HepG2 (cell line): ENCODE measurements around the gene CHDH. TPM values are rescaled to one million over a fixed set of nuclear protein-coding genes. Genes with fewer than 3 reads are reported as not detected.

Experiments used
- ATAC-seq: fragments of 200-7000 bp; cut with Tn5 transposase; 3 replicates; pipeline ENCODE4 v1.9.1; 2020; ENCODE audit warnings: mild to moderate bottlenecking, moderate library complexity
- BruUV-seq: library from RNA; stranded (reverse); fragments of 400-500 nt; replicated peaks from 2 replicates; lab custom pipeline; 2021; lab: Mats Ljungman, UMichigan
- CTCF ChIA-PET: fragments of 300-600 bp; formaldehyde crosslinking; extraction: SDS; loops from one replicate; lab custom pipeline; 2021; ENCODE audit warnings: low total read pairs, inconsistent platforms, low intra/inter-chr PET ratio; lab: Yijun Ruan, JAX
- POLR2A ChIA-PET: fragments of 350-600 bp; sonication (Branson Sonifier 250); formaldehyde crosslinking; loops from one replicate; lab custom pipeline; 2020; ENCODE audit warnings: antibody characterized with exemption, inconsistent platforms; lab: Yijun Ruan, JAX
- DNase-seq: peaks from one replicate; pipeline ENCODE4 v3.0.0-alpha.2; 2015; ENCODE audit warnings: low spot score
- FAIRE-seq: peaks from 3 replicates; lab custom pipeline; 2011; peaks lifted over from hg19 to GRCh38; lab: Jason Lieb, UNC
- H2AFZ ChIP-seq: one replicate; pipeline ENCODE4 v1.6.1; 2011; ENCODE audit warnings: low read length, inconsistent platforms
- H3K27ac ChIP-seq: fragments of 300-600 bp; 3 replicates; pipeline ENCODE4 v1.8.0; 2011; ENCODE audit warnings: mixed run types, mild to moderate bottlenecking, mixed read lengths, low read length, inconsistent platforms; ENCODE audit not compliant: insufficient read depth; ENCODE audit errors: extremely low read length
- H3K27me3 ChIP-seq, 2 experiments: fragments of 200-600 bp in 1 of 2; 2 replicates in 1 of 2; 3 replicates in 1 of 2; pipeline versions ENCODE4 v1.6.0 to v1.8.0; 2011; ENCODE audit warnings: low read length in 2 of 2, mild to moderate bottlenecking in 2 of 2, moderate library complexity in 2 of 2, inconsistent platforms in 1 of 2; ENCODE audit not compliant: insufficient read depth in 2 of 2, control insufficient read depth in 1 of 2
- H3K36me3 ChIP-seq, 2 experiments: fragments of 200-600 bp in 1 of 2; replicated peaks in 1 of 2; 2 replicates in 1 of 2; 3 replicates in 1 of 2; pipeline versions ENCODE4 v1.5.1 to v1.8.0; 2011; ENCODE audit warnings: low read length in 2 of 2, inconsistent platforms in 1 of 2; ENCODE audit not compliant: insufficient read depth in 2 of 2, control insufficient read depth in 1 of 2
- H3K4me1 ChIP-seq: 2 replicates; pipeline ENCODE4 v1.5.1; 2012; ENCODE audit warnings: low read length, inconsistent platforms; ENCODE audit not compliant: insufficient read depth
- H3K4me2 ChIP-seq: 2 replicates; pipeline ENCODE4 v1.6.0; 2011; ENCODE audit warnings: low read depth, low read length, inconsistent platforms
- H3K4me3 ChIP-seq, 3 experiments: fragments of 200-600 bp in 1 of 3; sonication (generic), shearing (Covaris generic) in 1 of 3; replicated peaks in 1 of 3; 2 replicates each; pipeline ENCODE4 v1.5.1; 2011 to 2016; ENCODE audit warnings: low read length in 3 of 3, inconsistent platforms in 2 of 3, low read depth in 2 of 3, mild to moderate bottlenecking in 2 of 3, control low read depth in 1 of 3, mixed read lengths in 1 of 3; ENCODE audit not compliant: insufficient read depth in 1 of 3
- H3K79me2 ChIP-seq: one replicate; pipeline ENCODE4 v1.6.1; 2011; ENCODE audit warnings: low read length, inconsistent platforms; ENCODE audit not compliant: insufficient read depth
- H3K9ac ChIP-seq: 2 replicates; pipeline ENCODE4 v1.6.0; 2011; ENCODE audit warnings: mild to moderate bottlenecking, low read depth, low read length, inconsistent platforms; ENCODE audit not compliant: insufficient read depth
- H3K9me3 ChIP-seq: 2 replicates; pipeline ENCODE4 v1.5.1; 2012; ENCODE audit warnings: mild to moderate bottlenecking, low read length
- H4K20me1 ChIP-seq: 2 replicates; pipeline ENCODE4 v1.6.0; 2011; ENCODE audit warnings: inconsistent platforms, mild to moderate bottlenecking, low read length, moderate library complexity; ENCODE audit not compliant: insufficient read depth
- AGO2 ChIP-seq: fragments of 200-400 bp; formaldehyde crosslinking; optimal IDR thresholded peaks from 2 replicates; pipeline ENCODE3; 2017; ENCODE audit warnings: mild to moderate bottlenecking, low read depth, low read length, moderate library complexity
- HMGA1 ChIP-seq: sonication (generic); formaldehyde crosslinking; conservative IDR thresholded peaks from 2 replicates; pipeline ENCODE4 v1.4.0; 2020; ENCODE audit warnings: missing genetic modification reagents
- RBFOX2 ChIP-seq: fragments of 200-400 bp; formaldehyde crosslinking; IDR thresholded peaks from 2 replicates; pipeline ENCODE4 v1.6.1; 2017; ENCODE audit warnings: low read depth, mild to moderate bottlenecking, low read length
- ZMYM3 ChIP-seq: sonication (generic); formaldehyde crosslinking; IDR thresholded peaks from 2 replicates; pipeline ENCODE4 v1.5.1; 2020; ENCODE audit warnings: mild to moderate bottlenecking, missing genetic modification reagents
- ZMYM4 ChIP-seq: sonication (generic); formaldehyde crosslinking; IDR thresholded peaks from 2 replicates; pipeline ENCODE4 v1.8.1; 2023; ENCODE audit warnings: mild to moderate bottlenecking, missing genetic modification reagents
- ZNF629 ChIP-seq: sonication (generic); formaldehyde crosslinking; conservative IDR thresholded peaks from 2 replicates; pipeline ENCODE4 v1.5.0; 2020; ENCODE audit warnings: missing genetic modification reagents
- WGBS: methylation state at CpG from one replicate; pipeline ENCODE4 v1.1.6; 2017; ENCODE audit warnings: low lambda C conversion rate; 5-methylcytosine and 5-hydroxymethylcytosine counted together
- in situ Hi-C: cut with HindIII; loops from 2 replicates; pipeline ENCODE4 v1.10.0; 2017; ENCODE audit warnings: low pct_unique_long_range_greater_than_20kb; ENCODE audit not compliant: extremely low pct_ligation_motif_present
- intact Hi-C: fragments of 100-400 bp; cut with micrococcal nuclease; formaldehyde crosslinking; loops from one replicate; pipeline ENCODE4 v1.10.0; 2022; ENCODE audit not compliant: unreplicated experiment
- polyA plus RNA-seq, 8 experiments: library from polyadenylated mRNA; depleted of rRNA in 3 of 8; stranded (reverse) in 7 of 8; unstranded in 1 of 8; fragments of >200 nt; fragmentation: Illumina TruSeq in 4 of 8; extraction: Trizol in 4 of 8; gene quantifications; 2 replicates each; pipeline versions ENCODE4 v1.2.1 to v1.2.3, GENCODE V29; 2011 to 2016; ENCODE audit warnings: low read depth in 4 of 8, missing spikeins in 1 of 8, mixed read lengths in 1 of 8; ENCODE audit not compliant: insufficient read depth in 1 of 8
- total RNA-seq, 5 experiments: library from RNA; depleted of rRNA; stranded (reverse); fragments of >200 nt; fragmentation: Illumina TruSeq; extraction: Trizol; gene quantifications; 2 replicates each; pipeline ENCODE4 v1.2.3, GENCODE V29; 2016; ENCODE audit warnings: low read depth in 1 of 5
- TF ChIP-seq, protein P1 (sequence below): sonication (generic); formaldehyde crosslinking; IDR thresholded peaks from 2 replicates; pipeline ENCODE4 v1.4.0; 2020; ENCODE audit warnings: missing genetic modification reagents
- TF ChIP-seq, protein P2 (sequence below): sonication (generic); formaldehyde crosslinking; IDR thresholded peaks from 2 replicates; pipeline ENCODE4 v1.4.0; 2020; ENCODE audit warnings: mild to moderate bottlenecking, missing genetic modification reagents, borderline replicate concordance

The CHDH gene
- total and polyA plus RNA-seq, 2 of the 13 experiments (the other 11 are each of a cell fraction or from before 2014, with no cell fraction given) = 28.1 to 48.9 TPM

- H3K4me2 ChIP-seq = no peak overlapping the region
- H3K4me3 ChIP-seq = no peak overlapping the region
- H3K9me3 ChIP-seq = no peaks in the 10 kb centered on the region
- H3K4me1 ChIP-seq = peaks cover 64% of the 10 kb centered on the region
- H3K27ac ChIP-seq = no peak overlapping the region
- DNase-seq (no peak), FAIRE-seq (no peak), ATAC-seq (no peak)
- peaks cover 20% of the 10 kb centered on the region for H3K79me2 ChIP-seq
- 90% methylated on average over 13 of the region's 21 CpGs for WGBS
- TF ChIP-seq RBFOX2 (peak; percentile 32; the same call in 1 of the 2 replicates), AGO2 (peak; percentile 78), HMGA1 (CRISPR knock-in tag) (no peak)
- H3K36me3 ChIP-seq = peaks cover 57 to 97% of the 10 kb centered on the region in 2 experiments
- intact Hi-C loops = no loop called here
- ChIA-PET CTCF (no interaction called here), POLR2A (interaction anchor here (12.1 kb wide), 1 partner anchor 22 kb away, joined by 156 read pairs; the partner anchor contains the start of gene CHDH)
- H3K27me3 ChIP-seq = no peaks in the 10 kb centered on the region
- H4K20me1 ChIP-seq = peaks cover 40% of the 10 kb centered on the region
- H2AFZ ChIP-seq = no peak overlapping the region
- in situ Hi-C loops = no loop called here
- no TSS peak for BruUV-seq
- H3K9ac ChIP-seq = no peak overlapping the region
These were observed 25.3 kb downstream of the CHDH start for GRCh38 chr3:53820756-53821580.

DNA sequence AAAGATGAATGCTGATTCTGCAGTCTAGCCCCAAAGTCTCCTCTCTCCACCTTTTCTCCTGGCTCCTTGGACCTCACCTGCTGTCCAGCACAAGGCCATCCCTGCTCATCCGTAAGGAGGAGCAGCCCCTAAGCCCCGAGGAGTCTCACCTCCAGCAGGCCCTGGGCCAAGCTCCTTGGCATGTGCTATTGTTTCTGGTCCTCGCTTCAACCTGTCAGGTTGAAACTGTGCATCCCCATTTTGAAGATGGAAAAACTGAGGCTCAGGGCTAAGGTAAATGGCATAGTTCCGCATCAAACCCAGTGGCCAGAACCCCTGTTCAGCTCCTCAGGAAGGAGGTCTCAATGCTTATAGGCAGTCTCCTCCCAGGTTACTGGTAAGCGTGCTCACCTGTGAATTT is 26.1 kb downstream of the CHDH start:
- POLR2A ChIA-PET = interaction anchor here (12.1 kb wide), 1 partner anchor 23 kb away, joined by 156 read pairs; the partner anchor contains the start of gene CHDH
- H3K27ac ChIP-seq = peak overlapping the region; percentile 5
- DNase-seq (no peak), FAIRE-seq (no peak), ATAC-seq (no peak)
- H3K4me3 ChIP-seq = no peak overlapping the region
- peaks cover 11% of the 10 kb centered on the region for H3K79me2 ChIP-seq
- H3K9ac ChIP-seq = no peak overlapping the region
- TF ChIP-seq, protein P1, sequence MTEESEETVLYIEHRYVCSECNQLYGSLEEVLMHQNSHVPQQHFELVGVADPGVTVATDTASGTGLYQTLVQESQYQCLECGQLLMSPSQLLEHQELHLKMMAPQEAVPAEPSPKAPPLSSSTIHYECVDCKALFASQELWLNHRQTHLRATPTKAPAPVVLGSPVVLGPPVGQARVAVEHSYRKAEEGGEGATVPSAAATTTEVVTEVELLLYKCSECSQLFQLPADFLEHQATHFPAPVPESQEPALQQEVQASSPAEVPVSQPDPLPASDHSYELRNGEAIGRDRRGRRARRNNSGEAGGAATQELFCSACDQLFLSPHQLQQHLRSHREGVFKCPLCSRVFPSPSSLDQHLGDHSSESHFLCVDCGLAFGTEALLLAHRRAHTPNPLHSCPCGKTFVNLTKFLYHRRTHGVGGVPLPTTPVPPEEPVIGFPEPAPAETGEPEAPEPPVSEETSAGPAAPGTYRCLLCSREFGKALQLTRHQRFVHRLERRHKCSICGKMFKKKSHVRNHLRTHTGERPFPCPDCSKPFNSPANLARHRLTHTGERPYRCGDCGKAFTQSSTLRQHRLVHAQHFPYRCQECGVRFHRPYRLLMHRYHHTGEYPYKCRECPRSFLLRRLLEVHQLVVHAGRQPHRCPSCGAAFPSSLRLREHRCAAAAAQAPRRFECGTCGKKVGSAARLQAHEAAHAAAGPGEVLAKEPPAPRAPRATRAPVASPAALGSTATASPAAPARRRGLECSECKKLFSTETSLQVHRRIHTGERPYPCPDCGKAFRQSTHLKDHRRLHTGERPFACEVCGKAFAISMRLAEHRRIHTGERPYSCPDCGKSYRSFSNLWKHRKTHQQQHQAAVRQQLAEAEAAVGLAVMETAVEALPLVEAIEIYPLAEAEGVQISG (CRISPR knock-in tag) = no peak
- TF ChIP-seq ZNF629 (CRISPR knock-in tag) = peak; percentile 95
- peak; percentile 74 for TF ChIP-seq ZMYM3
- TF ChIP-seq, protein P2, sequence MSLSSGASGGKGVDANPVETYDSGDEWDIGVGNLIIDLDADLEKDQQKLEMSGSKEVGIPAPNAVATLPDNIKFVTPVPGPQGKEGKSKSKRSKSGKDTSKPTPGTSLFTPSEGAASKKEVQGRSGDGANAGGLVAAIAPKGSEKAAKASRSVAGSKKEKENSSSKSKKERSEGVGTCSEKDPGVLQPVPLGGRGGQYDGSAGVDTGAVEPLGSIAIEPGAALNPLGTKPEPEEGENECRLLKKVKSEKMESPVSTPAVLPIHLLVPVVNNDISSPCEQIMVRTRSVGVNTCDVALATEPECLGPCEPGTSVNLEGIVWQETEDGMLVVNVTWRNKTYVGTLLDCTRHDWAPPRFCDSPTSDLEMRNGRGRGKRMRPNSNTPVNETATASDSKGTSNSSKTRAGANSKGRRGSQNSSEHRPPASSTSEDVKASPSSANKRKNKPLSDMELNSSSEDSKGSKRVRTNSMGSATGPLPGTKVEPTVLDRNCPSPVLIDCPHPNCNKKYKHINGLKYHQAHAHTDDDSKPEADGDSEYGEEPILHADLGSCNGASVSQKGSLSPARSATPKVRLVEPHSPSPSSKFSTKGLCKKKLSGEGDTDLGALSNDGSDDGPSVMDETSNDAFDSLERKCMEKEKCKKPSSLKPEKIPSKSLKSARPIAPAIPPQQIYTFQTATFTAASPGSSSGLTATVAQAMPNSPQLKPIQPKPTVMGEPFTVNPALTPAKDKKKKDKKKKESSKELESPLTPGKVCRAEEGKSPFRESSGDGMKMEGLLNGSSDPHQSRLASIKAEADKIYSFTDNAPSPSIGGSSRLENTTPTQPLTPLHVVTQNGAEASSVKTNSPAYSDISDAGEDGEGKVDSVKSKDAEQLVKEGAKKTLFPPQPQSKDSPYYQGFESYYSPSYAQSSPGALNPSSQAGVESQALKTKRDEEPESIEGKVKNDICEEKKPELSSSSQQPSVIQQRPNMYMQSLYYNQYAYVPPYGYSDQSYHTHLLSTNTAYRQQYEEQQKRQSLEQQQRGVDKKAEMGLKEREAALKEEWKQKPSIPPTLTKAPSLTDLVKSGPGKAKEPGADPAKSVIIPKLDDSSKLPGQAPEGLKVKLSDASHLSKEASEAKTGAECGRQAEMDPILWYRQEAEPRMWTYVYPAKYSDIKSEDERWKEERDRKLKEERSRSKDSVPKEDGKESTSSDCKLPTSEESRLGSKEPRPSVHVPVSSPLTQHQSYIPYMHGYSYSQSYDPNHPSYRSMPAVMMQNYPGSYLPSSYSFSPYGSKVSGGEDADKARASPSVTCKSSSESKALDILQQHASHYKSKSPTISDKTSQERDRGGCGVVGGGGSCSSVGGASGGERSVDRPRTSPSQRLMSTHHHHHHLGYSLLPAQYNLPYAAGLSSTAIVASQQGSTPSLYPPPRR (CRISPR knock-in tag) = no peak
- TF ChIP-seq ZMYM4 = no peak
- BruUV-seq = no TSS peak
- no peak overlapping the region for H3K4me2 ChIP-seq
- no peaks in the 10 kb centered on the region for H3K27me3 ChIP-seq
- H3K36me3 ChIP-seq = peaks cover 57 to 95% of the 10 kb centered on the region in 2 experiments
- no peak overlapping the region for H2AFZ ChIP-seq
- in situ Hi-C loops = no loop called here
- CTCF ChIA-PET = no interaction called here
- peaks cover 56% of the 10 kb centered on the region for H3K4me1 ChIP-seq
- no peaks in the 10 kb centered on the region for H3K9me3 ChIP-seq
- WGBS = 95% methylated on average over 3 of the region's 5 CpGs
- peaks cover 32% of the 10 kb centered on the region for H4K20me1 ChIP-seq
- intact Hi-C loops = no loop called here
